ENCODE measurements around the gene FAM222A. TPM values are rescaled to one million over a fixed set of nuclear protein-coding genes. Genes with fewer than 3 reads are reported as not detected.

Gene FAM222A
- total RNA-seq, 3 donors from 2014 or later (not counting 1 experiment from before 2014, with no cell fraction given) = 3.1 to 6.6 (median 4.0) TPM

DNA sequence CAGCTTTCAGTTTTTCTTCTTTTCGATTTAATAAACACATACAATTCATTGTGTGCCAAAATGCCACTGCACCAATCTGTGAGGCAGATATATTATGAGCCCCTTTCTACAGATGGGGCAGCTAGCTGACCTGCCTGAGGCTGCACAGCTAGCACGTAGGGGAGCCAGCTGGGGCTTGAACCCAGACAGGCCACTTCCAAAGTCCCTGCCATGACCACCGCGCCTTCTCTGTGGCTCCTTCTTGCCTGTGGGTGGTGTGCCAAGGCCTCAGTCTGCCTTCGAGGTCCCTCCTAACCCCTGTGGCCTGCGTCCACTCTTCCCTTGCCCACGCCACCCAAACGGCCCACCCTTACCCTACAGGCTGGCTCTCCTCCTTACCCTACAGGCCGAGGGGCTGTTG is 16.2 kb downstream of the FAM222A start:
- Mint-ChIP-seq H3K27me3 (ENCODE audit: low read depth in 2 of 2) (peaks cover 12% of the 10 kb centered on the region in 2 donors), H3K4me1 (no peaks in the 10 kb centered on the region), H3K27ac (no peak overlapping the region), H3K4me3 (no peak overlapping the region), H3K9me3 (no peaks in the 10 kb centered on the region), H3K36me3 (no peaks in the 10 kb centered on the region)
- DNase-seq (no peak), ATAC-seq (no peak)
- no peaks in the 10 kb centered on the region for H3K4me1 ChIP-seq (ENCODE audit: control insufficient read depth, insufficient read depth, low read length)
- H3K4me3 ChIP-seq (ENCODE audit: low read length) = no peak overlapping the region
- intact Hi-C loops (cut with micrococcal nuclease) = no loop called here
- TF ChIP-seq, protein P1, sequence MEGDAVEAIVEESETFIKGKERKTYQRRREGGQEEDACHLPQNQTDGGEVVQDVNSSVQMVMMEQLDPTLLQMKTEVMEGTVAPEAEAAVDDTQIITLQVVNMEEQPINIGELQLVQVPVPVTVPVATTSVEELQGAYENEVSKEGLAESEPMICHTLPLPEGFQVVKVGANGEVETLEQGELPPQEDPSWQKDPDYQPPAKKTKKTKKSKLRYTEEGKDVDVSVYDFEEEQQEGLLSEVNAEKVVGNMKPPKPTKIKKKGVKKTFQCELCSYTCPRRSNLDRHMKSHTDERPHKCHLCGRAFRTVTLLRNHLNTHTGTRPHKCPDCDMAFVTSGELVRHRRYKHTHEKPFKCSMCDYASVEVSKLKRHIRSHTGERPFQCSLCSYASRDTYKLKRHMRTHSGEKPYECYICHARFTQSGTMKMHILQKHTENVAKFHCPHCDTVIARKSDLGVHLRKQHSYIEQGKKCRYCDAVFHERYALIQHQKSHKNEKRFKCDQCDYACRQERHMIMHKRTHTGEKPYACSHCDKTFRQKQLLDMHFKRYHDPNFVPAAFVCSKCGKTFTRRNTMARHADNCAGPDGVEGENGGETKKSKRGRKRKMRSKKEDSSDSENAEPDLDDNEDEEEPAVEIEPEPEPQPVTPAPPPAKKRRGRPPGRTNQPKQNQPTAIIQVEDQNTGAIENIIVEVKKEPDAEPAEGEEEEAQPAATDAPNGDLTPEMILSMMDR (IDR thresholded peaks at IDR 0.05) = no peak
- no peaks in the 10 kb centered on the region for H3K9me3 ChIP-seq (ENCODE audit: control insufficient read depth, insufficient read depth, low read length)
- H3K27me3 ChIP-seq (ENCODE audit: control insufficient read depth, insufficient read depth, low read length) = peaks cover 2% of the 10 kb centered on the region
- H3K36me3 ChIP-seq (ENCODE audit: control insufficient read depth, insufficient read depth, low read length) = no peaks in the 10 kb centered on the region
- 94% methylated on average over 7 of the region's 9 CpGs for WGBS (ENCODE audit: insufficient coverage)
- H3K27ac ChIP-seq (ENCODE audit: low read length) = no peak overlapping the region

GRCh38 chr12:109730306-109731145 is 16.9 kb downstream of the FAM222A start:
- Histone ChIP-seq H3K27ac (ENCODE audit: low read length) (no peak overlapping the region), H3K27me3 (ENCODE audit: control insufficient read depth, insufficient read depth, low read length) (peaks cover 2% of the 10 kb centered on the region), H3K9me3 (ENCODE audit: control insufficient read depth, insufficient read depth, low read length) (no peaks in the 10 kb centered on the region), H3K36me3 (ENCODE audit: control insufficient read depth, insufficient read depth, low read length) (no peaks in the 10 kb centered on the region), H3K4me3 (ENCODE audit: low read length) (no peak overlapping the region), H3K4me1 (ENCODE audit: control insufficient read depth, insufficient read depth, low read length) (no peaks in the 10 kb centered on the region)
- TF ChIP-seq, protein P1 (IDR thresholded peaks at IDR 0.05) = no peak
- DNase-seq (no peak), ATAC-seq (no peak)
- intact Hi-C loops (cut with micrococcal nuclease) = no loop called here
- Mint-ChIP-seq H3K4me3 (no peak overlapping the region), H3K27ac (no peak overlapping the region), H3K9me3 (no peaks in the 10 kb centered on the region), H3K27me3 (ENCODE audit: low read depth in 2 of 2) (peaks cover 19 to 20% of the 10 kb centered on the region in 2 donors), H3K4me1 (no peaks in the 10 kb centered on the region), H3K36me3 (no peaks in the 10 kb centered on the region)
- 82% methylated on average over 15 of the region's 15 CpGs for WGBS (ENCODE audit: insufficient coverage)

- no peak overlapping the region for H3K4me3 Mint-ChIP-seq
- no peaks in the 10 kb centered on the region for H3K4me1 Mint-ChIP-seq
- H3K36me3 Mint-ChIP-seq = no peaks in the 10 kb centered on the region
- DNase-seq (no peak), ATAC-seq (no peak)
- intact Hi-C loops (cut with micrococcal nuclease) = no loop called here
- no peak overlapping the region for H3K27ac Mint-ChIP-seq
- no peaks in the 10 kb centered on the region for H3K36me3 ChIP-seq (ENCODE audit: control insufficient read depth, insufficient read depth, low read length)
- H3K9me3 ChIP-seq (ENCODE audit: control insufficient read depth, insufficient read depth, low read length) = no peaks in the 10 kb centered on the region
- 86% methylated on average over 11 of the region's 11 CpGs for WGBS (ENCODE audit: insufficient coverage)
- H3K4me3 ChIP-seq (ENCODE audit: low read length) = no peak overlapping the region
- H3K4me1 ChIP-seq (ENCODE audit: control insufficient read depth, insufficient read depth, low read length) = no peaks in the 10 kb centered on the region
- TF ChIP-seq, protein P1 (IDR thresholded peaks at IDR 0.05) = no peak
- no peaks in the 10 kb centered on the region for H3K9me3 Mint-ChIP-seq
- H3K27me3 Mint-ChIP-seq (ENCODE audit: low read depth in 2 of 2) = peaks cover 20 to 23% of the 10 kb centered on the region in 2 donors
- no peak overlapping the region for H3K27ac ChIP-seq (ENCODE audit: low read length)
- H3K27me3 ChIP-seq (ENCODE audit: control insufficient read depth, insufficient read depth, low read length) = peaks cover 2% of the 10 kb centered on the region
Measured at GRCh38 chr12:109731231-109731731, 17.7 kb downstream of the FAM222A start.

Measured in natural killer cell (primary cell).